Posterior cingulate gyrus (tissue), 11 donors: ENCODE data around the gene COL4A2.

Source experiments
- DNase-seq, 10 donors: peaks; one replicate each; pipeline versions ENCODE4 v3.0.0 to v3.0.0-alpha.2; 2020 to 2021; ENCODE audit warnings: mixed read lengths in 3 of 10
- intact Hi-C: fragments of 100-400 bp; cut with DNase I; formaldehyde crosslinking; loops from one replicate; pipeline ENCODE4 v1.15.1; 2023

The COL4A2 gene

DNA sequence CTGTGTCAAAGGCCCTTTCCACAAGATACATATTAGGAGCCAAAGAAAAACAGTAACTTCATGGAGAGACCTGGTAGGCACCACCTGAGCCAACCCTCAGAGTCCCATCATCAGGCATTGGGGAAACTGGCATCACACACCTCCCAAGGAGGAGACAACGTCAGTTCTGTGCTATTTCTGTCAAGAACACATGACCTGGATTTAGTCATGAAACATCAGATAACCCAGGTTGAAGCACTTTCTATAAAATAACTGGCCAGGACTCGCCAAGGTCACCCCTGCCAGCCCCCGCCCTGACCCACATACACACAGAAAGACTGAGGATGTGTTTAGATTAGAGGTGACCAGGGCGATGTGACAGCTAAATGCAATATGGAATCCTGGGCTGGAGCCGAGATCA lies 35.8 kb upstream of the COL4A2 start:
- no peak for DNase-seq
- intact Hi-C loops = no loop called here

DNA sequence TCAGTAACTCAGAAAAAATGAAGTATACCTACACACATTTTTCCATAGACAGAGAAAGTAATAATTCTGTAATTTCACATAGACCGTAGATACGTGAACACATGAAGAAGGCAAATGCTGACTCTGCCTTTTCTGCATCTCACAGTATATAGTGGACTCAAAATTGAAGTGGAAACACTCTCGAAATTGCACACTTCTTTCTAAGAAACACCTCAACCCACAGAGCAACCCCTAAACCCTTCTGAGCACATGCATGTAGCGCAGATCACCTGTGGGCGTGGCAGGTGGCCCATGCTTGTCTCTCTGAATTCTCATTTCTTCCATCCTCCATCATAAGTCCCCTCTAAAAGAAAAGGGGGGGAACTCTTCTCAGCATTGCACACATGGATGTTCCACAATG lies 34.9 kb upstream of the COL4A2 start:
- intact Hi-C loops = no loop called here
- no peak for DNase-seq

DNA sequence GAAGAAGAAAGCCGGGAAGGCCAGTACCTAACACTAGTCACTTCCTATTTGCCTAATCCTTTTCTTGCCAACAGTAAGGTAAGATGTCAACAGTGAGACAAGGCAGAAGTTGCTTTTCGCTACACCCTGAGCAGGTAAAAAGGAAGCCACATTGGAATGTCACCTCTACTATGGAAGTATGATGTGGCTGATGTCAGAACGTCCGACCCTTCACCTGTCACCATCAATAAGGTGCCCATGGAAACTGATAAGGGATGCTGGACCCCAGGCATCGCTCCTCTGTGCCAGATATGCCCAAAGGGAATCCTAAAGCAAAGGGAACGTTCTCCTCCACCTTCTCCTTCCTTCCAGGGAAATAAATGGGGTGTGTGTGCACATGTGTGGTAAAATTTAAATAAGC lies 34.4 kb upstream of the COL4A2 start:
- DNase-seq = no peak

DNA sequence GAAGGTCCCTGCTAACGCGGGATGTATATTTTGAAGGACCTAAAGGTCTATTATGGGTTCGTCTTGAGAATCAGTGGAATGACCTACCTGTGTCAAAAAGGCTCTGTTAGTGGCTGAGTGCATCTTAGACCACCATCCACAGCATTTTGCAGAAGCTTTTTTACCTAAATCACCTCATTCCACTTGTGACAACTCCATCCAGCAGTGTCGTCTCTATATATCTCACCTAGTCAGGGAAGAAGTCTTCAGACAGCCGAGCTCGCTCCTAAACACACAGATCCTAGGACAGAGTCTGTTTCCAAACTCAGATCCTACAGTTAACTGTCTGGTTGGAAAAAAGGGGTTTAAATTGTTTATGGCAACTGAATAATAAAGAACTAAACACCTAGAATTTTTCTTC lies 33.8 kb upstream of the COL4A2 start:
- intact Hi-C loops = no loop called here
- no peak for DNase-seq

More for the DNA sequence above, 34.4 kb upstream of the COL4A2 start:
- intact Hi-C loops = no loop called here

DNA sequence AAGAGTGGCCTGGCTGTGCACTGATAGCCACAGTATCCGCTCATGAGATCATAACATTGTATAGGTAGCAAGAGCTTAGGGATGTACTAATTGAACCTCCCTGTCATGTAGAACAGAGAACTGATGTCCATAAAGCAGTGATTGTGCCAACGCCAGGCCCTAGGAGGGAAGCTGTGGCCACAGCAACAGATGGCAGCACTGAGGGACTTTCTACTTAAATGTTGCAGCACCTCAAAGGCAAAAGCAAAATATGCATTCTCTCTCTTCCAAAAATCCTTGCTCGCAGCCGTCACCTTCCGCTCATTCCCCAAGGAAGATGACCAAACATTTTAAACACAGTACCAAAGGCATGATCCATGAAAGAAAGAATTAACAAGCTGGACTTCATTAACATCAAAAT lies 32.4 kb upstream of the COL4A2 start:
- intact Hi-C loops = no loop called here
- no peak for DNase-seq

DNA sequence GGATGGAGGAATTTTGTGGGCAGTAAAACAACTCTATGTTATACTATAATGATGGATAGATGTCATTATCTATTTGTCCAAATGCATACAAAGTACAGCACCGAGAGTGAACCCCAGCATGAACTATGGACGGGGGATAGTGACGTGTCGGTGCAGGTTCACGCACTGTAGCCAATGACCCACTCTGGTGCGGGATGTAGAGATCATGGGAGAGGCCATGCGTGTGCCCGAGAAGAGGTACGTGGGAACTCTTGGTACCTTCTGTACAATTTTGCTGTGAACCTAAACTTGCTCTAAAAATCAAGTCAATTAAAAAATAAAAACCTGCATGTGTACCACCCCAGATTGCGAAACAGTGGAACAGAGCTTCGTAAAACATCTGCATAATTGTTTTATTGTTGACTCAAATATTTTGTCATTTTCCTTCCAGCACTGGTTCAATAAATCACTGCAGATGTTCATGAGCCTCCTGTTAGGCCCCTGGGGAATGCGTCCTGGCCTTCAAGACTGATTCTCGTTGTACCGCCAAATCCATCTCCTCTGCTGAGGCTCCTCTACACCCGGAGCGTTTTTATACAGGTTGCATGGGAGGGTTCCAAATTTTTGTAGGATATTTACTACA lies 31.0 kb upstream of the COL4A2 start:
- intact Hi-C loops = no loop called here
- no peak for DNase-seq

DNA sequence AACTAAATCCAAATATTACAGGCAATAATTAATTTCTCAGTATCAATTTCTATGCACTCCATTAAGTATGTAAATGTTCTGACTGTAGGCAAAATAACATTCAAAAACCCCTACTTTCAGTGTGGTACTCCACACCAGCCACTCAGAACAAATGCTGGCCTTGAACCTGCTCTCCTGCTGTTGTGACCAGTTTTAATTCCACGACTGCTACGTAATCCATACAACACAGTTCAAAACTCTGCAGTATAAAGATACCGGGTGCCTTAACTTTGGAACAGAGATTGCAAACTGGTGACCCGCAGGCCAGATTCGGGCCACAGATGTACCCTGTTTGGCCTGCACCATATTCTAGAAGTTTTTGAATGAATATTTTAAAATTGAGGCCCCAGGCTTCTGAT lies 30.5 kb upstream of the COL4A2 start:
- no peak for DNase-seq
- intact Hi-C loops = no loop called here

DNA sequence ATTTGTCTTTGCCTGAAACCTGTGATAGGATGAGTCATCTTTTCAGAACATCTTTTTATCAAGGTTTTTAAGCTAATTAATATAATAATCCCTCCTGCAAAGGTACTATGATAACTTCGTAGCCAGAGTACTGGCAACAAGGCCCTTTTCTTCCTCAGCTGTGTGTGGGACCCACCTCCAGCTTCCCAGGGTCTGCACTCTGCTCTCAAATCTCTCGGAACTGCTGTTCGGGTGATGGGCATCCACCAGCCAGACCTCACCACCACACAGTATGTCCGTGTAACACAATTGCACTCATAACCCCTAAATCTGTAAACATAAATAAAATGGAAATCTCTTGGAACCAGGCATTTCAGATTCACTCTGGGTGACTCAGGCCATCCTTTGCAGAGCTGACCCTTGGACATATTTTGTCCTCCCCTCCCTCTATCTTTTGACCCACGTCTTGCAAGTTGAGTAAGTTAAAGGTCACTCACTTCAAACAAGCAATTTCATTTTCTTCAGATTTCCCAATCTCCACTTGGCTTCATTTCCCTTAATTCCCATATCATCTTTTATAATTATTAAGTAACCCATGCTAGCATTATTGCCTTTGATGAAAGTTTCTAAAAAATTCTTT lies 29.6 kb upstream of the COL4A2 start:
- intact Hi-C loops = no loop called here
- DNase-seq = no peak

DNA sequence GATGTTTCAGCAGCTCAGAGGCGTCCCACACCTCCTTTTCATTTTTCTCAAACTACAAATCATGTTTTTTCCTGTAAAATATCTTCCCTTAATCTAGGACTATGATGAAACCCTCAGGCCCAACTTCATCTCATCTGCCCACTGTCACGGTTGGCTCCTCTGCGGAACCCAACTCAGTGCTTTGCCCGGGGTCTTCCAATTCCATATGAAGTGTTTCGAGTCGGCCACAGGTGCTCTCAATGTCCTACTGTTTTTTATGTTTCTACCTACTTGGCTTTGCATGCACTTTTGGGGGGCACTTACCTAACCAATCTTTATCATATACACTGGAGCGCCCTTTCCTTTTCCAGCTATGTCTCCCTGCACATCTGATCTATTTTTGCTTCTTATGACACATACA lies 28.2 kb upstream of the COL4A2 start:
- DNase-seq = no peak
- intact Hi-C loops = no loop called here

DNA sequence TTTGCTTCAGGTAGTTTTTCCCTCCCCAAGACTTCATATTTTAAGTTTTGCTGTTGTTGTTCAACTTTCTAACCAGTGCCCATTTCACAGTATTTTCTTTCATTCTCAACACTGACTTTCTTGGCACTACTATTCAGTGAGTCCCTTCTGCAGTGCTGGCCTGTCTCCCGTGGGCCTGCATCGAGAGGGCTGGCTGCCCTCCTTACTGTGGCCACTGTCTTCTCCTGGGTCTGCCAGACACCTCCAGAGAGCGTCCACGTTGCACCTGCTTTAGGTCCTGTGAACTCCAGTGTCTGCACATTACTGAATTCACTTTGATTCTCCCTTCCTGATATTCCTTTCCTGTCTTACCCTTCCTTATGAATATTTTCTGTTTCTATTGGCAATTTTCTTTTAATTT lies 27.4 kb upstream of the COL4A2 start:
- DNase-seq = no peak
- intact Hi-C loops = no loop called here

DNA sequence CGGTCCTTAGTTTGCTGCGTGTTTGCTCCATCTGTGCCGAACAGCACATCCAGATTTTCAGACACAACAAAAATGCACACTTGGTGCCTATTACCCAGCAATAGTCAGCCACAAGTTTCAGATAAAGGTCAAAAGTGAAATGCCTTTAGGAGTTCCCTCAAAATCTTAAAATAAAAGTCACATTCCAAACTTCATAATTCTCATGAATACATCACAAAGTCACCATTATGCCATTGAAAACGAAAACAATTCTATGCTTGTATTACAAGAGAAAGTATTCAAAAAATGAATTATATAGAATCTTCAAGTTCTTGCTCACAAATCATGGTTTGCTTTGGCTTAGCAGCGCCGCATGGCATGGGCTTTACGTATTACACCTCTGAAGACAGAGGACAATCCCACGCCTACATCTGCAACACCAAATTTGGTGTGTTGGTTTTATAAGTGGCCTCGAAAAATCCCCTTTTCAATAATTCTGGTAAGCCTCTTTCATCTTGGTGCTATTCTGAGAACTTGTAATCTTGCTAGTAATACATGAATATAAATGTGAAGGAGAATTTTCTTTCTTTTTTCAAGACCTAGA lies 26.8 kb upstream of the COL4A2 start:
- intact Hi-C loops = no loop called here
- no peak for DNase-seq

DNA sequence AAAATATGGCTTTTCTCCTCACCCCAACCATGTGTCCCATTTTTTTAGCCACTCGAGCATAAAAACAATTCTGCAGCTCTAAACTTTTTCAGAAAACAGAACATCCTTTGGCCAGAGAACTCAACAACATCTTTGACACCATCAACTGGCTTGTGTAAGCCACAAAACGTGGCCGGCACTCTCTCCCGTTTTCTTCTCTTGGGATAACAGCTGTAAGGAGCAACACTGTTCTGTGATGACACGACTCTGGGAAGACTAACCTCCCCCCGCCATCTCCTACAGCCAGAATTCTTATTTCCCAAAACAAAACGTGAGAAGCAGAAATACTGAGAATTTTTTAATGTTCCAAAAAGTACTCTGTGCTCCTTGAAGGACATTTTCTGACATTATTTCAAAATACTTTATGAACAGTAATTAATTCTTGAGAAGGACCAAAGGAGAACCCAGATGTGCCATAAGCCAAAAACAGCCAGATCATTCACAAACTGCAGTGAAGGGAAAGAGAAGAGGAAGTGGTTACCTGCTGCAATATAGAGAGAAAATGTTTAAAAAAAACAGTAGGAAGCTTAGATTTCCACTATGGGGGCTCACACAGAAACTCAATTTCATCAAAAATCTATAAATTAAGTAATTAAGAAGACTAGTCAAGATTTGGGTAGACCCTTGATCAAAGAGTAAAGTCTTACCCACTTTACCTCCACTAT lies 25.9 kb upstream of the COL4A2 start:
- intact Hi-C loops = no loop called here
- no peak for DNase-seq

DNA sequence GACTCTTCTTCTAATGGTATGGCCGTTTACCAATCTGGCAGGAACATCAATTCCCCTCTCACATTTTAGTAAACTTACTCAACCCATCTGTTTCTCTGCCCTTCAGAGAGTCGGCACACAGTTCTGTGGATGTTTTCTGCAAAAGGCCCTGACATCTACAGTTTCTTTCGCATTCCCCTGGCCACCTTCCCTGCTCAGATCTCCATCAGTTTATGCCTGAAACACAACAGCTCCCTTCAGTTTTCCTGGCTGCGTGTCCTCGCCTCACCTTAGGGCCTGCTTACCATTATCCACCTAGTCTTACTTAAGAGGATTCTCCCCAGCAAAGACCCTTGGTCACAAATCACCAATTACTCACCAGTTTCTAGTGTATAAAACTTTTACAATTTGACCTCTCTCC lies 25.3 kb upstream of the COL4A2 start:
- no peak for DNase-seq

DNA sequence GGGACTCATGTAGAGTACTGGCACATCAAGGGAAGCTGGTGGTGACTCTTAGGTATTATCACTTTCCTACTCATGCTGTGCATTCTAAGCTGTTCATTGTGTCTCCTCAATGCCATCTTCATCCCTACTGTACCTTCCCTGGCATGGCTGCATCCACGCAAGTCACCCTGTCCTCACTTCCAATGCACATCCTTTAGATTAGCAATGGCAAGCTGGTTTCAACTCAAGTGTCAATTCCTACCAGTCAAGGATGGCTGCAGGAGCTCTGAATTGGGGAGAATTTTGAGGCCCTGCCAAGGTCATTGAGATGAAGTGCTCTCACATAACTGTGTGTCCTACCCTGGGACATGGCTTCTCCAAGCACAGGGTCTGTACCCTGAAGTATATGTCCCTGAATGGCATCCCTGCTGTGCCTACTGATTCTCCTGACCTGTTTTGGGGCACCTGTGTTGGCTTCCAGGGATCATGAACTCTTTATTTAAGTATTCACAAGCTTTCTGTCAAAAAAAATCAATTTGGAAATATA lies 24.7 kb upstream of the COL4A2 start:
- DNase-seq = no peak
- intact Hi-C loops = no loop called here

More for the DNA sequence above, 25.3 kb upstream of the COL4A2 start:
- intact Hi-C loops = no loop called here

DNA sequence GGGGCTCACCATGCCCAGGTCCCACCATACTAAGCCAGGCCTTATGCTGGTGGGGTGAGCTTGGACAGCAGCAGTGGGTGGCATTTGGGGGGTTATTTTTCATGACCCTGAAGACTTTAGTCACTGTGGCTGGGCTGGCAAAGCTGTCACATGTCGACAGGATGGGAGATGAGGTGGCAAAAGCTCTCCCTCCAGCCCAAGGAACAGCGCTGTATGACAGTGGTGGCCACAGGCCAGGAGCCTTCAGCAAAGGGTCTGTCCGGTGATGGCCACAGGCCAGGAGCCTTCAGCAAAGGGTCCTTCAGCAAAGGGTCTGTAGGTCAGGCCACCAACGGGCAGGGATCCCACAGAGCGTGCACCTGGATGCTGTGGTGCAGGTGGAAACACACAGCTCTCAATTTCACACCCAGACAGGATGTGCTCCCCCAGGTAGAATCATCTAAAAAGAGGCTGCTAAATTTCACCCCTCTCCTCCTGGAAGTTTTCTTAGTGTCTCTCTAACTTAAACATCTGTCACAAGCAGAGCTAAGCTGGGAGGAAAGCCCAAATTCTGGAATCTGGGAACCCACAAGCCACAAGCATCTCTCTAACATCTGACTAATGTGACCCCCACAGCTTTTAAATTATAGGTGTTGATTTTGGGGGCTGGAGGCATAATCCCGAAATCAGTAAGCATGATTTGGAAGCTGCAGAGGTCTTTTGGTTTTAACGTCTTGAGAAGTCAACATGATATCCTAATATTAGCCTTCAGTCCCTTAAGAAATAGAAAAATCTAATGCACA lies 23.2 kb upstream of the COL4A2 start:
- no peak for DNase-seq

DNA sequence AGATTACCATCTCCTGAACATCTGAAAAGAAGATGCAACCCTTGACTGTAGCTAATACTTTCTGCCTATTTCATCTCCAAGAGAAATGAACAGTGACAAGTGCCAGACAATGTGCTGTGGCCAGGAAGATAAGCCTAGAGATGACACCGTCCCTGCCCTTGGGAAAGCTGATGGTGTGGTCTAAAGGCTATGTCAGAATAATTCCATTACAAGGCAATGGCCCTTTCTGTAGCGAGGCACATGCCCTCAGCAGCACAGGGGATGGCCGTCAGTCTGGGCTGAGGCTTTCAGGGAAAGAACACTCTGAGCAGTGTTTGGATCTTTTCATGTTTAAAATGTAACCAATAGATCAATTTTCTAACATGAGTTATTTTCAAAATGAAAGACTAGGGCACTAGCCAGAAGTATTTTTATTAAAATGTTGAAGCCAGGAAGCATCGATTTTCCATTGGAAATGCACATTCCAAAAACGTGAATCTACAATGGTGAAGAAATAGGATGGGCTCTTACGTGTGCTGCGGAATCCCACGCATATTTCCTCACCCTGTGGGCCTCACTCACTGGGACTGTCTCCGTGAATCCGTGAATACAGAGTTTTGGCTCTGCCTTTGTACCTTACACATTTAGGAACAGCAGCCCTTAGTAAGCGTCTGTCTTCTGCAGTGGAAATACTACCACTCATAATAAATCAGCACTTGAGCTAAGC lies 22.2 kb upstream of the COL4A2 start:
- intact Hi-C loops = no loop called here
- DNase-seq = no peak

More for the DNA sequence above, 23.2 kb upstream of the COL4A2 start:
- intact Hi-C loops = no loop called here

DNA sequence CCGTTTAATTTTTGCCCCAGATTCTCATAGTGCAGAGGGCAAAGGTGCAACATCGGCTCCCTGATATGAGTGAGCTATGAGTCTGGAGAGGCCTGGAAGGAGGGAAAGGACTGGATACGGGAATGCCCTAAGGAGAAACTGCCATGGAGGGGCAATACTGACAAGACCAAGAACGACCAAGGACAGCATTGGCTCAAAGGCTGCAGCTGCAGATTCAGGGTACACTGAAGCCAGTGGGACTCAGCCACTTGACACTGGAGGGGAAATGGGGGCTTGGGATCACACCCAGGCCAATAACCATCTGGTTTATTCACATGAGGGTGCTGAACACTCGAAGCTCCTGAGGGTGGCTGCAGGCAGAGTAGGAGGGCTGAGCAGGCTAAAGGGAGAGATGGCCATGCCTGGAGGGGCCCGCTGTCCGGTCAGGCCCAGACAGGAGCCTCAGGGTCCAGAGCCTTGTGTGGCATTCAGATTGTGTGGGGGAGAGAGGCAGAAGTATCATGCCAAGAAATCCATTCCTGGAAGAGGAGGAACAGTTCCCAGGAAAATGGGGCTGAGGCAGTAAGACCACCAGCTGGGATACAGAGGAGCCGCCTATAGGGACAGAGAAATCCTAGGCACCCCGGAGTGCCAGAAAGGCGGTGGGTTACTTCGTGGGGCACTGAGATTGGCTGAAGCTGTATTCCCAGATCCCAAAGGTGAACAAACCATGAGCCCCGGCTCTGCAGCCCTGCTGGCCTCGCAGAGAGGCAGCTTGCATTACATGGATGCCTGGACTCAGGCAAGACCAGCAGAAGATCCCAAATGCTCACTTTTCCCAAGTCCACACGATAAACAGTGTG lies 20.9 kb upstream of the COL4A2 start:
- DNase-seq = no peak
- intact Hi-C loops = no loop called here

DNA sequence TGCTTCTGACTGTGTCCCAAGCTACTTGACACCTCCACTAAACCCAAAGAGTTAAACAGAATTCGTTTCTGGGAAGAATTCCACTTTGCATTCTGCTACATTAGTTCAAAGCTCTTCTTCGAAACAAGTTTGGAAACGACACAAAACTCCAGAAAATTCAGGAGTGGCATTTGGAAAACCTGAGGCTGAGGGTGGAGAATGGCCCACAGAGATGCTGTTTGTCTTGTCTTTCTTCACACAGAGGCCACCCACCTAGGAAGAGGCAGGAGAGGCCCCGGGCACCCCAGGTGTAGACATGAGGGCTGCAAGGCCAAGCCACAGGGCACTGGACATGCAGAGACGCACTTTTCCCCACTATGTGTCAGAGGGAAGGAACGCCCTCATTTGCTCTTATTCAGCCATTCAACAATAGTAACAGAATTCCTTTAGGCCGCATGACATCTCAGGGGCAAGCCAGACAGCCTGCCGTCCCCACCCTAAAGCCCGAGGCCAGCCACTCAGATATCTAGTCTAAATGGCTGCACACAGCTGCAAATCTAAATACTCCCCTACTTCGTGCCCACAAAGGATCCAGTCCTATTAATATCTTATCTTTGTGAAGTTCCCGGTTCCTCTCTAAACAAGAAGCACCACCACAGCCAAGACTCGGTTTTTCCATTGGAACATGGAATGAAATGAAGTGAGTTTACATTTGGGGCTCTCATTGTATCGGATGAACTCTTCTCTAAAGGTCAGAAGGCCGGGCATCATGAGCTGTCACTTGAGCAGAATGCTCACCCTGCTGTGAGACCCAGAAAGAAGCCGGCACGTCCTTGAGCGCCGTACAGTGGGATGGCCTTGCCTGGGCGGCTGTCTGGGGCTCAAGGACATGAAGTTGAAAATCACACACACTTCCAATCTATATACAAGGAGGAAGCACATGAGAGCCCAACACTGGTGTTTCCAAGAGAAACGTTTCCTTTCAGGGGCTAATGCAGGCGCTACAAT lies 20.0 kb upstream of the COL4A2 start:
- intact Hi-C loops = no loop called here
- no peak for DNase-seq
